ENCODE results near the gene ZBTB21. TPM values are rescaled to one million over a fixed set of nuclear protein-coding genes. Genes with fewer than 3 reads are reported as not detected.

ZBTB21 gene
- 5.4 TPM for total RNA-seq
- polyA plus RNA-seq: 7.9 TPM
- long read RNA-seq, donor 1: 0 reads
- long read RNA-seq, donor 2, full-length matches to known transcripts: 8 of 8 reads
- long read RNA-seq, donor 2, partial matches to known transcripts: 0 of 8 reads
- long read RNA-seq, donor 2, other reads (novel, unspliced or antisense): 0 of 8 reads
- long read RNA-seq, donor 3, full-length matches to known transcripts: 9 of 9 reads
- long read RNA-seq, donor 3, partial matches to known transcripts: 0 of 9 reads
- long read RNA-seq, donor 3, other reads (novel, unspliced or antisense): 0 of 9 reads
- long read RNA-seq, donor 4, full-length matches to known transcripts: 1 of 1 reads
- long read RNA-seq, donor 4, partial matches to known transcripts: 0 of 1 reads
- long read RNA-seq, donor 4, other reads (novel, unspliced or antisense): 0 of 1 reads
- long read RNA-seq, donor 5, full-length matches to known transcripts: 4 of 4 reads
- long read RNA-seq, donor 5, partial matches to known transcripts: 0 of 4 reads
- long read RNA-seq, donor 5, other reads (novel, unspliced or antisense): 0 of 4 reads
- long read RNA-seq, donor 6, full-length matches to known transcripts: 6 of 6 reads
- long read RNA-seq, donor 6, partial matches to known transcripts: 0 of 6 reads
- long read RNA-seq, donor 6, other reads (novel, unspliced or antisense): 0 of 6 reads
- long read RNA-seq, donor 7, full-length matches to known transcripts: 6 of 6 reads
- long read RNA-seq, donor 7, partial matches to known transcripts: 0 of 6 reads
- long read RNA-seq, donor 7, other reads (novel, unspliced or antisense): 0 of 6 reads
- long read RNA-seq, donor 8, full-length matches to known transcripts: 3 of 3 reads
- long read RNA-seq, donor 8, partial matches to known transcripts: 0 of 3 reads
- long read RNA-seq, donor 8, other reads (novel, unspliced or antisense): 0 of 3 reads
- long read RNA-seq, donor 9, full-length matches to known transcripts: 1 of 9 reads
- long read RNA-seq, donor 9, partial matches to known transcripts: 8 of 9 reads
- long read RNA-seq, donor 9, other reads (novel, unspliced or antisense): 0 of 9 reads
- long read RNA-seq, donor 10, full-length matches to known transcripts: 4 of 4 reads
- long read RNA-seq, donor 10, partial matches to known transcripts: 0 of 4 reads
- long read RNA-seq, donor 10, other reads (novel, unspliced or antisense): 0 of 4 reads

DNA sequence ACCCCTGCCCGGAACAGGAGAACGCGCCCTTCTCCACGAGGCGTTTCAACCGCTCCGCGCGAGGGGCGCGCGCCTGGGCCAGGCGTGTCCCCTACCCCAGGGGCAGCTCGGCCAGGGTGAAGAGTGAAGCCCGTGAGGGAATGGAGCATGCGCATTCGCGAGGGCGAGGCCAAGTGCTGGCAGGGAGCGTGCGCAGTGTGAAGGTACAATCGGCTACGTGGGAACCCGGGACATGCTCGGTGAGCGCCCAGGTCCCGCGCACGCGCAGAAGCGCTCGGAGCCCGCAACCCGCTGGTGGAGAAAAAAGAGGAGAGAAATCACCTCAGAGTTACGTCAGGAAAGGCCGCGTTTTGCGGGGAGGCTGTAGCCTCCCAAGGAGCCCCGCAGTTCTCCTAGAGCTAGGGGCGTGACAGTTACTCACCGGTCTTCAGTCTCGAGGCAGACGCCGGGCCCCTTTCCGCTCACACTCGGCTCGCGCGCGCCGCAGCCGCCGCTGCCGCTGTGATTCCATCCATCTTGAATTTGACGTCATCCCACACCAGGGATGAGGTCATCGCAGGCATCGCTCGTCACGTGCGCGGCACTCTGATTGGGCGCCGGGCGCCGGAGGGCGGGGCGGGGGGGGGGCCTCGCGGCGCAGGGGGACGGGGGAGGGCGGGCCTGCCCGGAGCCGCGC is at the start of gene ZBTB21:
Gene ZBTB21, minus strand, starts transcription at position 530 of the 676 bp plus-strand sequence. CDS start 16,265 bp downstream, outside the sequence.
- Histone ChIP-seq H3K9me3 (ENCODE audit: control insufficient read depth in 2 of 2, insufficient read depth in 1 of 2, low read length in 1 of 2) (peaks cover 0 to 5% of the 10 kb centered on the region in 2 donors), H3K4me1 (ENCODE audit: control insufficient read depth in 2 of 2, insufficient read depth in 2 of 2, low read length in 2 of 2) (peaks cover 3 to 19% of the 10 kb centered on the region in 2 donors), H3K27ac (ENCODE audit: low read depth in 1 of 2, low read length in 1 of 2) (peak within 1 kb of the TSS; percentile 97 to 98), H3K36me3 (ENCODE audit: control insufficient read depth in 2 of 2, insufficient read depth in 2 of 2, low read length in 1 of 2) (no peaks in the 10 kb centered on the region), H3K4me3 (ENCODE audit: low read length in 2 of 2) (peak within 1 kb of the TSS; percentile 70 to 75), H3K27me3 (ENCODE audit: control insufficient read depth in 2 of 2, insufficient read depth in 1 of 2, low read length in 1 of 2) (peaks cover 0 to 6% of the 10 kb centered on the region in 2 donors)
- peak; percentile 94 to 99 (median 98) for DNase-seq (ENCODE audit: low read depth in 6 of 9, low spot score in 9 of 9)
- WGBS: under 1% methylated on average over 75 of the region's 75 CpGs

- whole genome bisulfite sequencing: 96% methylated on average over 10 of the region's 10 CpGs
- peaks cover 22 to 74% of the 10 kb centered on the region in 2 donors for H3K4me1 ChIP-seq (ENCODE audit: control insufficient read depth in 2 of 2, insufficient read depth in 2 of 2, low read length in 2 of 2)
- no peaks in the 10 kb centered on the region for H3K27me3 ChIP-seq (ENCODE audit: control insufficient read depth in 2 of 2, insufficient read depth in 1 of 2, low read length in 1 of 2)
- DNase-seq (ENCODE audit: low read depth in 6 of 9, low spot score in 9 of 9): no peak
- H3K27ac ChIP-seq (ENCODE audit: low read depth in 1 of 2, low read length in 1 of 2): no peak overlapping the region
- peaks cover 0 to 3% of the 10 kb centered on the region in 2 donors for H3K9me3 ChIP-seq (ENCODE audit: control insufficient read depth in 2 of 2, insufficient read depth in 1 of 2, low read length in 1 of 2)
- H3K36me3 ChIP-seq (ENCODE audit: control insufficient read depth in 2 of 2, insufficient read depth in 2 of 2, low read length in 1 of 2): no peaks in the 10 kb centered on the region
- H3K4me3 ChIP-seq (ENCODE audit: low read length in 2 of 2): no peak overlapping the region
These were observed 49.6 kb upstream of the ZBTB21 start for GRCh38 chr21:42059721-42060120.

GRCh38 chr21:42059141-42059540 is 49.0 kb upstream of the ZBTB21 start:
- Histone ChIP-seq H3K4me3 (ENCODE audit: low read length in 2 of 2) (no peak overlapping the region), H3K36me3 (ENCODE audit: control insufficient read depth in 2 of 2, insufficient read depth in 2 of 2, low read length in 1 of 2) (no peaks in the 10 kb centered on the region), H3K4me1 (ENCODE audit: control insufficient read depth in 2 of 2, insufficient read depth in 2 of 2, low read length in 2 of 2) (peaks cover 22 to 69% of the 10 kb centered on the region in 2 donors), H3K9me3 (ENCODE audit: control insufficient read depth in 2 of 2, insufficient read depth in 1 of 2, low read length in 1 of 2) (peaks cover 0 to 3% of the 10 kb centered on the region in 2 donors), H3K27ac (ENCODE audit: low read depth in 1 of 2, low read length in 1 of 2) (no peak overlapping the region), H3K27me3 (ENCODE audit: control insufficient read depth in 2 of 2, insufficient read depth in 1 of 2, low read length in 1 of 2) (no peaks in the 10 kb centered on the region)
- WGBS: 99% methylated on average over 9 of the region's 9 CpGs
- DNase-seq (ENCODE audit: low read depth in 6 of 9, low spot score in 9 of 9): no peak

- Histone ChIP-seq H3K4me3 (ENCODE audit: low read length in 2 of 2) (no peak overlapping the region), H3K4me1 (ENCODE audit: control insufficient read depth in 2 of 2, insufficient read depth in 2 of 2, low read length in 2 of 2) (peaks cover 22 to 64% of the 10 kb centered on the region in 2 donors), H3K27me3 (ENCODE audit: control insufficient read depth in 2 of 2, insufficient read depth in 1 of 2, low read length in 1 of 2) (no peaks in the 10 kb centered on the region), H3K27ac (ENCODE audit: low read depth in 1 of 2, low read length in 1 of 2) (no peak overlapping the region), H3K9me3 (ENCODE audit: control insufficient read depth in 2 of 2, insufficient read depth in 1 of 2, low read length in 1 of 2) (peaks cover 0 to 3% of the 10 kb centered on the region in 2 donors), H3K36me3 (ENCODE audit: control insufficient read depth in 2 of 2, insufficient read depth in 2 of 2, low read length in 1 of 2) (no peaks in the 10 kb centered on the region)
- no peak for DNase-seq (ENCODE audit: low read depth in 6 of 9, low spot score in 9 of 9)
- WGBS: over 99% methylated on average over 11 of the region's 11 CpGs
These were observed 48.5 kb upstream of the ZBTB21 start for GRCh38 chr21:42058631-42059111.

DNA sequence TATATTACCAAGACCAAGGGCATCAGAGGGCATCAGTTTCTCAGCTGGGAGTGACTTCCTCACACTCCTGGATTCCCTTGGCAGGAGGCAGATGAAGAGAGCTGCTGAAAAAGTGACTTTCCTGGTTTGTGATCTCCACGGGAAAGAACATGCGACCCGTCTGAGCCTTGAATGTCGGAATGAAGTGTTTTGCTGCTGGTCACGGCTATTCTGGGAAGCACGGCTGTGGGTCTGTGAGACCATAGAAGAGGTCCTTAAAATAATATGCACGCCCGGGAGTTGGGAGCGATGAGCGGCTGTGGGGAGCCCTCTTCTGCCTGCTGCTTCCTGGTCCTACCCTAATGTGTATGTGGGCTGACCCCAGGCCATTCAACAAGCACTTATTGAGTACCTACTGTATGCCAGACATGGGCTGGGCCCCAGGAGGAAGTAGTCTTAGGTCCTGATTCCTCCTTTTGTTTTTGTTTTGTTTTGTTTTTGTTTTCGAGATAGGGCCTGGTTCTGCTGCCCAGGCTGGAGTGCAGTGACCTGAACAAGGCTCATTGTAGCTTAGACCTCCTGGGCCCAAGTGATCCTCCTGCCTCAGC is 47.8 kb upstream of the ZBTB21 start:
- peaks cover 22 to 57% of the 10 kb centered on the region in 2 donors for H3K4me1 ChIP-seq (ENCODE audit: control insufficient read depth in 2 of 2, insufficient read depth in 2 of 2, low read length in 2 of 2)
- no peak for DNase-seq (ENCODE audit: low read depth in 6 of 9, low spot score in 9 of 9)
- H3K36me3 ChIP-seq (ENCODE audit: control insufficient read depth in 2 of 2, insufficient read depth in 2 of 2, low read length in 1 of 2): no peaks in the 10 kb centered on the region
- peaks cover 0 to 3% of the 10 kb centered on the region in 2 donors for H3K9me3 ChIP-seq (ENCODE audit: control insufficient read depth in 2 of 2, insufficient read depth in 1 of 2, low read length in 1 of 2)
- no peaks in the 10 kb centered on the region for H3K27me3 ChIP-seq (ENCODE audit: control insufficient read depth in 2 of 2, insufficient read depth in 1 of 2, low read length in 1 of 2)
- H3K4me3 ChIP-seq (ENCODE audit: low read length in 2 of 2): no peak overlapping the region
- no peak overlapping the region for H3K27ac ChIP-seq (ENCODE audit: low read depth in 1 of 2, low read length in 1 of 2)
- 97% methylated on average over 11 of the region's 11 CpGs for WGBS

DNA sequence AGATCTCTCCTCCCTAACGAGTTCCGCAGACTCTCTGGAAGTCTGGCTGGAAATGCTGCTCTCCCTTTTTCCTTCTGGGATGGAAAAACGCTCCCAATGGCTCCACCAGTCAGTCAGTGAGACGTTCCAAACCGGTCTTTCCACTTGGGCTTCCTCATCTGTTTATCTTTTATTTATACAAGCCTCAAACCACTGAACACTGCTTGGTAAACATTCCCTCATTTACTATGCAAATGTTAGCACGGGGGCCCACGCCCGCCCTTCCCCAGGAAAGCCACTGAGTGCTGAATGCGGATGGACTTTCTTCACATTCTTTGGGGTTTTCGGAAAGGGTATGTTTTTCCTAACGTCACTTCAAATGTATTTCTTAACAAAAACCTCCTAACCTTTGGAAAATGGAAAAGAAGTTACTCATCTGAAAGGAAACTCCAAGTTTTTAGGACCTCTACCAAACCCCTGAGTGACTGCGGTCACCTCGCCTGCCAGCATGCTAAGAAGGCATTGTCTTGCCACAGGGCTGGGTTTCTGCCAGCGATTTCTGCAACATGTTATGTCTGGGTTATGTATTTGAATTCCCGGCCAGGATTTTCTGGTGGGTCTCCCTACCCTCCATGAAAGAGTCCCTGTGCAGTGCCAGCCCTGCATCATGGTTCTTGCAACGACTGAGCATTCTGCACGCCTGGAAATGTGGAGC is 47.0 kb upstream of the ZBTB21 start:
- Histone ChIP-seq H3K36me3 (ENCODE audit: control insufficient read depth in 2 of 2, insufficient read depth in 2 of 2, low read length in 1 of 2) (no peaks in the 10 kb centered on the region), H3K27ac (ENCODE audit: low read depth in 1 of 2, low read length in 1 of 2) (peak overlapping the region; percentile 21 to 67), H3K4me3 (ENCODE audit: low read length in 2 of 2) (no peak overlapping the region), H3K9me3 (ENCODE audit: control insufficient read depth in 2 of 2, insufficient read depth in 1 of 2, low read length in 1 of 2) (peaks cover 0 to 3% of the 10 kb centered on the region in 2 donors), H3K27me3 (ENCODE audit: control insufficient read depth in 2 of 2, insufficient read depth in 1 of 2, low read length in 1 of 2) (no peaks in the 10 kb centered on the region), H3K4me1 (ENCODE audit: control insufficient read depth in 2 of 2, insufficient read depth in 2 of 2, low read length in 2 of 2) (peaks cover 22 to 50% of the 10 kb centered on the region in 2 donors)
- WGBS: 86% methylated on average over 17 of the region's 17 CpGs
- no peak for DNase-seq (ENCODE audit: low read depth in 6 of 9, low spot score in 9 of 9)

- WGBS: 16% methylated on average over 11 of the region's 11 CpGs
- no peak overlapping the region for H3K4me3 ChIP-seq (ENCODE audit: low read length in 2 of 2)
- H3K9me3 ChIP-seq (ENCODE audit: control insufficient read depth in 2 of 2, insufficient read depth in 1 of 2, low read length in 1 of 2): peaks cover 0 to 3% of the 10 kb centered on the region in 2 donors
- peaks cover 16 to 48% of the 10 kb centered on the region in 2 donors for H3K4me1 ChIP-seq (ENCODE audit: control insufficient read depth in 2 of 2, insufficient read depth in 2 of 2, low read length in 2 of 2)
- no peaks in the 10 kb centered on the region for H3K27me3 ChIP-seq (ENCODE audit: control insufficient read depth in 2 of 2, insufficient read depth in 1 of 2, low read length in 1 of 2)
- H3K27ac ChIP-seq (ENCODE audit: low read depth in 1 of 2, low read length in 1 of 2): peak overlapping the region in 1 of 2 donors; percentile 67
- no peaks in the 10 kb centered on the region for H3K36me3 ChIP-seq (ENCODE audit: control insufficient read depth in 2 of 2, insufficient read depth in 2 of 2, low read length in 1 of 2)
- peak in 3 of 9 donors; percentile 32 to 65 (median 36) for DNase-seq (ENCODE audit: low read depth in 6 of 9, low spot score in 9 of 9)
These were observed 46.3 kb upstream of the ZBTB21 start for GRCh38 chr21:42056468-42056867.

Measured in thymus (tissue), 14 donors.